A549 (cell line): ENCODE data around the gene CTNND2. TPM values are rescaled to one million over a fixed set of nuclear protein-coding genes. Genes with fewer than 3 reads are reported as not detected.

Experiments
- ATAC-seq, 2 experiments: fragments of 200-7000 bp in 1 of 2; fragments of >200 bp in 1 of 2; cut with Nextera tagmentation in 1 of 2; cut with Tn5 transposase in 1 of 2; 3 replicates each; pipeline versions ENCODE4 v1.8.0 to v1.9.1; 2018 to 2020; ENCODE audit warnings: mild to moderate bottlenecking in 1 of 2, moderate library complexity in 1 of 2
- CTCF ChIA-PET: fragments of 300-600 bp; sonication (Branson Sonifier 250); formaldehyde crosslinking; extraction: SDS; loops from one replicate; lab custom pipeline; 2021; ENCODE audit warnings: antibody characterized with exemption, inconsistent platforms; lab: Yijun Ruan, JAX
- POLR2A ChIA-PET: fragments of 350-600 bp; formaldehyde crosslinking; extraction: SDS; loops from one replicate; lab custom pipeline; 2021; ENCODE audit warnings: antibody characterized with exemption, inconsistent platforms; lab: Yijun Ruan, JAX
- DNase-seq, 2 experiments: peaks; one replicate each; pipeline versions ENCODE4 v3.0.0 to v3.0.0-alpha.2; 2011 to 2016; ENCODE audit warnings: low read depth in 1 of 2, low spot score in 1 of 2
- FAIRE-seq: peaks from 2 replicates; lab custom pipeline; 2011; peaks lifted over from hg19 to GRCh38; lab: Jason Lieb, UNC
- H3K27ac ChIP-seq, 2 experiments: fragments of >200 bp; sonication (Bioruptor Twin); formaldehyde crosslinking; 3 replicates each; pipeline ENCODE4 v1.5.1; 2016 to 2017
- H3K4me1 ChIP-seq: fragments of >200 bp; sonication (Bioruptor Twin); formaldehyde crosslinking; 3 replicates; pipeline ENCODE4 v1.6.1; 2016
- H3K4me2 ChIP-seq: fragments of >200 bp; sonication (Bioruptor Twin); formaldehyde crosslinking; 3 replicates; pipeline ENCODE4 v1.6.1; 2016
- H3K4me3 ChIP-seq: fragments of >200 bp; sonication (Bioruptor Twin); formaldehyde crosslinking; 3 replicates; pipeline ENCODE4 v1.5.1; 2016
- H3K9me3 ChIP-seq: fragments of >200 bp; sonication (Bioruptor Twin); formaldehyde crosslinking; 3 replicates; pipeline ENCODE4 v1.6.1; 2016
- CBX8 ChIP-seq: fragments of 200-600 bp; sonication (generic); IDR thresholded peaks from 2 replicates; pipeline ENCODE4 v1.6.1; 2016
- CHD4 ChIP-seq: fragments of 200-600 bp; sonication (generic); IDR thresholded peaks from 2 replicates; pipeline ENCODE4 v1.6.1; 2016; ENCODE audit warnings: antibody characterized with exemption, mild to moderate bottlenecking, borderline replicate concordance
- EHF ChIP-seq: fragments of 250-450 bp; sonication (Bioruptor Pico); IDR thresholded peaks from 2 replicates; pipeline ENCODE4 v1.5.0; 2020; ENCODE audit warnings: mild to moderate bottlenecking
- EHMT2 ChIP-seq: fragments of 200-600 bp; sonication (generic); IDR thresholded peaks from 2 replicates; pipeline ENCODE4 v1.6.1; 2016; ENCODE audit warnings: antibody characterized with exemption, low read depth, mild to moderate bottlenecking, moderate library complexity
- HDAC2 ChIP-seq: fragments of 200-600 bp; sonication (generic); IDR thresholded peaks from 2 replicates; pipeline ENCODE4 v1.6.1; 2016
- HEYL ChIP-seq: fragments of 250-450 bp; sonication (Bioruptor Pico); IDR thresholded peaks from 2 replicates; pipeline ENCODE4 v1.8.0; 2021; ENCODE audit warnings: mild to moderate bottlenecking, moderate library complexity
- HOXB13 ChIP-seq: fragments of 250-450 bp; sonication (Bioruptor Pico); IDR thresholded peaks from 2 replicates; pipeline ENCODE4 v1.5.0; 2020; ENCODE audit warnings: low read depth, mild to moderate bottlenecking, moderate library complexity
- HOXB5 ChIP-seq: fragments of 250-450 bp; sonication (Bioruptor Pico); IDR thresholded peaks from 2 replicates; pipeline ENCODE4 v1.5.0; 2020; ENCODE audit warnings: mild to moderate bottlenecking, moderate library complexity
- KDM1A ChIP-seq: fragments of 200-600 bp; sonication (generic); IDR thresholded peaks from 2 replicates; pipeline ENCODE4 v1.6.1; 2016; ENCODE audit warnings: low read depth, mild to moderate bottlenecking
- MAFK ChIP-seq: fragments of 450-650 bp; IDR thresholded peaks from 2 replicates; pipeline ENCODE4 v1.6.1; 2014; ENCODE audit not compliant: partially characterized antibody
- MAZ ChIP-seq: fragments of 150-350 bp; IDR thresholded peaks from 2 replicates; pipeline ENCODE4 v1.6.1; 2014; ENCODE audit warnings: antibody characterized with exemption, low read depth, low read length, borderline replicate concordance
- MYC ChIP-seq: IDR thresholded peaks from 2 replicates; pipeline ENCODE4 v1.6.1; 2012; ENCODE audit warnings: mild to moderate bottlenecking, inconsistent platforms, low read length, improper control_type of control experiment, borderline replicate concordance
- POLR2A ChIP-seq: IDR thresholded peaks from 2 replicates; pipeline ENCODE4 v1.6.1; 2012; ENCODE audit warnings: mild to moderate bottlenecking, low read length
- RAD21 ChIP-seq, 2 experiments: fragments of >200 bp in 1 of 2; sonication (Bioruptor Twin) in 1 of 2; formaldehyde crosslinking in 1 of 2; IDR thresholded peaks in 1 of 2; conservative IDR thresholded peaks in 1 of 2; 2 replicates in 1 of 2; 3 replicates in 1 of 2; pipeline ENCODE4 v1.6.1; 2012 to 2018; ENCODE audit warnings: inconsistent platforms in 1 of 2
- RCOR1 ChIP-seq: fragments of 150-350 bp; IDR thresholded peaks from 2 replicates; pipeline ENCODE4 v1.6.1; 2014; ENCODE audit warnings: antibody characterized with exemption, low read length, low read depth
- RFX5 ChIP-seq: fragments of 450-650 bp; IDR thresholded peaks from 2 replicates; pipeline ENCODE4 v1.7.1; 2014; ENCODE audit warnings: antibody characterized with exemption, mild to moderate bottlenecking, moderate library complexity
- RNF2 ChIP-seq: fragments of 200-600 bp; sonication (generic); IDR thresholded peaks from 2 replicates; pipeline ENCODE4 v1.6.1; 2016; ENCODE audit warnings: low read depth, mild to moderate bottlenecking, antibody characterized with exemption, moderate library complexity, borderline replicate concordance
- SMC3 ChIP-seq: fragments of >200 bp; sonication (Bioruptor Twin); formaldehyde crosslinking; IDR thresholded peaks from 3 replicates; pipeline ENCODE4 v1.6.1; 2018; ENCODE audit warnings: inconsistent platforms
- ZFP36 ChIP-seq: fragments of 450-650 bp; IDR thresholded peaks from 2 replicates; pipeline ENCODE4 v1.6.1; 2014; ENCODE audit warnings: borderline replicate concordance; ENCODE audit not compliant: partially characterized antibody
- WGBS: methylation state at CpG from one replicate; pipeline ENCODE4 v1.1.6; 2017; ENCODE audit errors: missing lambda C conversion rate; 5-methylcytosine and 5-hydroxymethylcytosine counted together
- polyA plus RNA-seq, 4 experiments: library from polyadenylated mRNA; depleted of rRNA in 3 of 4; stranded (reverse); fragments of >200 nt; fragmentation: RNase III in 1 of 4; extraction: RNeasy Plus Mini Kit Qiagen cat#74134 plus additional on column Dnase treatment in 1 of 4; gene quantifications; 2 replicates in 3 of 4; 3 replicates in 1 of 4; pipeline ENCODE4 v1.2.3, GENCODE V29; 2011 to 2017
- TF ChIP-seq, protein P1 (sequence below): fragments of >200 bp; sonication (Bioruptor Twin); formaldehyde crosslinking; IDR thresholded peaks from 2 replicates; pipeline ENCODE4 v1.6.1; 2016
- TF ChIP-seq, protein P2 (sequence below): fragments of >200 bp; sonication (Bioruptor Twin); formaldehyde crosslinking; IDR thresholded peaks from 3 replicates; pipeline ENCODE4 v1.6.1; 2016
- TF ChIP-seq, protein P3 (sequence below): fragments of 250-450 bp; sonication (Bioruptor Pico); IDR thresholded peaks from 2 replicates; pipeline ENCODE4 v1.5.0; 2020; ENCODE audit warnings: low read depth, mild to moderate bottlenecking, moderate library complexity
- TF ChIP-seq, protein P4 (sequence below): fragments of 200-600 bp; sonication (generic); IDR thresholded peaks from 2 replicates; pipeline ENCODE4 v1.6.1; 2016; ENCODE audit warnings: antibody characterized with exemption, mild to moderate bottlenecking, moderate library complexity

Gene CTNND2
- polyA plus RNA-seq, 2 of the 4 experiments (the other 2 are of a cell fraction): not detected

DNA sequence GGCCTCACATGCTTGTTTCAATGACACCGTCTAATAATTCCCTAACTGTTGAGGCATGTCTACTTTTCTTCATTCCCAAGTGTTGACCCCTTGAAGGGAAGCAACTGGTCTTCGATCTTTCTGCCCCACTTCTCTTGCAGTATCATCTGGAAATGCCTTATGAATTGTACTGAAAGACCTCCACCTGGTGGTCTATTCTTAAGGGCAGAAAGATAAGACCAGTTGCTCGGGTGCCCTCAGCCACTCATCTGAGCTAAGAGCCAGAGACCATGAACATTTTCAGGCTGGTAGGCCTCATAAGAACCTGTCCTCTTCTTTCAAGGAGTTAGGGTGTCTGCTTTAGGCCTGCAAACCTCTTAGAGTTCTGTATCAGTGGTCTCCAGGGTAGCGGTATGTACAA lies 542.5 kb downstream of the CTNND2 start:
- ATAC-seq (no peak), DNase-seq (no peak), FAIRE-seq (no peak)
- H3K27ac ChIP-seq: no peak overlapping the region
- H3K4me1 ChIP-seq: no peaks in the 10 kb centered on the region
- 31% methylated on average over 4 of the region's 4 CpGs for WGBS
- POLR2A ChIA-PET: no interaction called here
- CTCF ChIA-PET: no interaction called here
- no peak overlapping the region for H3K4me3 ChIP-seq
- H3K4me2 ChIP-seq: no peak overlapping the region
- H3K9me3 ChIP-seq: no peaks in the 10 kb centered on the region
- TF ChIP-seq MYC (no peak), RNF2 (no peak), RAD21 (conservative IDR thresholded peaks at IDR 0.05 in 1 of 2, IDR thresholded peaks at IDR 0.05 in 1 of 2) (no peak), HOXB13 (CRISPR knock-in tag) (no peak), HDAC2 (no peak), HEYL (CRISPR knock-in tag) (no peak), SMC3 (no peak), CHD4 (no peak), EHF (no peak), HOXB5 (CRISPR knock-in tag) (no peak)

DNA sequence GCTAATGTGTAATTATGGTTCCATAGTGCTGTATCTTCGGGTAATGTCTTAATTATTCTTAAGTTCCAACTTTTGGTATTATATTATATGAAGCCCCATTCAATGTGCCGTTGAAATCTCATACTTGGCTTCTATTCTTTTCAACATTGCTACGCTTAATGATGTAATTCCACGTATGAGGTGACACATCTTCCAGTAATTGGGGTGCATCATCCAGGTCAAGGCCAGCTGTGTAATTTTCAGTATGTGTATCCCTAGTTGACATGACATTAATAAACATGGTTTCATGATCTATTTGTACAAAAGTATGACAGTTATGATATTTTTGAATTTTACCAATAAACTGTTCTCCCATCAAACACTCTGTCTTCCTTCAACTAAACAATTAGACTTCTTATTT lies 546.3 kb downstream of the CTNND2 start:
- FAIRE-seq (no peak), DNase-seq (no peak), ATAC-seq (no peak)
- TF ChIP-seq ZFP36 (no peak), RCOR1 (no peak), KDM1A (no peak), CHD4 (no peak), POLR2A (no peak), SMC3 (no peak), EHMT2 (no peak), RFX5 (no peak)
- TF ChIP-seq, protein P1, sequence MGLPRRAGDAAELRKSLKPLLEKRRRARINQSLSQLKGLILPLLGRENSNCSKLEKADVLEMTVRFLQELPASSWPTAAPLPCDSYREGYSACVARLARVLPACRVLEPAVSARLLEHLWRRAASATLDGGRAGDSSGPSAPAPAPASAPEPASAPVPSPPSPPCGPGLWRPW: no peak
- no peak overlapping the region for H3K27ac ChIP-seq
- H3K4me2 ChIP-seq: no peak overlapping the region
- 2% methylated on average over 4 of the region's 4 CpGs for WGBS
- no peaks in the 10 kb centered on the region for H3K9me3 ChIP-seq
- ChIA-PET CTCF (no interaction called here), POLR2A (no interaction called here)
- H3K4me1 ChIP-seq: no peaks in the 10 kb centered on the region
- H3K4me3 ChIP-seq: no peak overlapping the region

DNA sequence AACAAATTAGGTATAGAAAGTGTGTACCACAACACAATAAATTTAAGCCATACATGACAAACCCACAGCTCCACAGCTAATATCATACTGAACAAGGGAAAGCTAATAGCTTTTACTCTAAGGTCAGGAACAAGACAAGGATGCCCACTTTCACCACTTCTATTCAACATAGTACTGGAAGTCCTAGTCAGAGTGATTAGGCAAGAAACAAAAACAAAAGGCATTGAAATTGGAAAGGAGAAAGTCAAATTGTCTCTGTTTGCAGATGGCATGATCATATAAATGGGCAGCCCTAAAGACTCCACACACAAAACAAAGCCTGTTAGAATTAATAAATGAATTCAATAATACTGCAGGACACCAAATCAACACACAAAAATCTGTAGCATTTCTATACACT lies 548.8 kb downstream of the CTNND2 start:
- ChIA-PET POLR2A (no interaction called here), CTCF (no interaction called here)
- TF ChIP-seq, protein P2, sequence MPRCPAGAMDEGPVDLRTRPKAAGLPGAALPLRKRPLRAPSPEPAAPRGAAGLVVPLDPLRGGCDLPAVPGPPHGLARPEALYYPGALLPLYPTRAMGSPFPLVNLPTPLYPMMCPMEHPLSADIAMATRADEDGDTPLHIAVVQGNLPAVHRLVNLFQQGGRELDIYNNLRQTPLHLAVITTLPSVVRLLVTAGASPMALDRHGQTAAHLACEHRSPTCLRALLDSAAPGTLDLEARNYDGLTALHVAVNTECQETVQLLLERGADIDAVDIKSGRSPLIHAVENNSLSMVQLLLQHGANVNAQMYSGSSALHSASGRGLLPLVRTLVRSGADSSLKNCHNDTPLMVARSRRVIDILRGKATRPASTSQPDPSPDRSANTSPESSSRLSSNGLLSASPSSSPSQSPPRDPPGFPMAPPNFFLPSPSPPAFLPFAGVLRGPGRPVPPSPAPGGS: no peak
- TF ChIP-seq, protein P3, sequence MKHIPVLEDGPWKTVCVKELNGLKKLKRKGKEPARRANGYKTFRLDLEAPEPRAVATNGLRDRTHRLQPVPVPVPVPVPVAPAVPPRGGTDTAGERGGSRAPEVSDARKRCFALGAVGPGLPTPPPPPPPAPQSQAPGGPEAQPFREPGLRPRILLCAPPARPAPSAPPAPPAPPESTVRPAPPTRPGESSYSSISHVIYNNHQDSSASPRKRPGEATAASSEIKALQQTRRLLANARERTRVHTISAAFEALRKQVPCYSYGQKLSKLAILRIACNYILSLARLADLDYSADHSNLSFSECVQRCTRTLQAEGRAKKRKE (CRISPR knock-in tag): no peak
- TF ChIP-seq POLR2A (no peak), RAD21 (conservative IDR thresholded peaks at IDR 0.05 in 1 of 2, IDR thresholded peaks at IDR 0.05 in 1 of 2) (no peak), EHF (no peak), SMC3 (no peak), HOXB13 (CRISPR knock-in tag) (no peak), HEYL (CRISPR knock-in tag) (no peak), KDM1A (no peak), MAZ (no peak), ZFP36 (no peak), EHMT2 (no peak), CBX8 (no peak), MAFK (no peak)
- TF ChIP-seq, protein P4, sequence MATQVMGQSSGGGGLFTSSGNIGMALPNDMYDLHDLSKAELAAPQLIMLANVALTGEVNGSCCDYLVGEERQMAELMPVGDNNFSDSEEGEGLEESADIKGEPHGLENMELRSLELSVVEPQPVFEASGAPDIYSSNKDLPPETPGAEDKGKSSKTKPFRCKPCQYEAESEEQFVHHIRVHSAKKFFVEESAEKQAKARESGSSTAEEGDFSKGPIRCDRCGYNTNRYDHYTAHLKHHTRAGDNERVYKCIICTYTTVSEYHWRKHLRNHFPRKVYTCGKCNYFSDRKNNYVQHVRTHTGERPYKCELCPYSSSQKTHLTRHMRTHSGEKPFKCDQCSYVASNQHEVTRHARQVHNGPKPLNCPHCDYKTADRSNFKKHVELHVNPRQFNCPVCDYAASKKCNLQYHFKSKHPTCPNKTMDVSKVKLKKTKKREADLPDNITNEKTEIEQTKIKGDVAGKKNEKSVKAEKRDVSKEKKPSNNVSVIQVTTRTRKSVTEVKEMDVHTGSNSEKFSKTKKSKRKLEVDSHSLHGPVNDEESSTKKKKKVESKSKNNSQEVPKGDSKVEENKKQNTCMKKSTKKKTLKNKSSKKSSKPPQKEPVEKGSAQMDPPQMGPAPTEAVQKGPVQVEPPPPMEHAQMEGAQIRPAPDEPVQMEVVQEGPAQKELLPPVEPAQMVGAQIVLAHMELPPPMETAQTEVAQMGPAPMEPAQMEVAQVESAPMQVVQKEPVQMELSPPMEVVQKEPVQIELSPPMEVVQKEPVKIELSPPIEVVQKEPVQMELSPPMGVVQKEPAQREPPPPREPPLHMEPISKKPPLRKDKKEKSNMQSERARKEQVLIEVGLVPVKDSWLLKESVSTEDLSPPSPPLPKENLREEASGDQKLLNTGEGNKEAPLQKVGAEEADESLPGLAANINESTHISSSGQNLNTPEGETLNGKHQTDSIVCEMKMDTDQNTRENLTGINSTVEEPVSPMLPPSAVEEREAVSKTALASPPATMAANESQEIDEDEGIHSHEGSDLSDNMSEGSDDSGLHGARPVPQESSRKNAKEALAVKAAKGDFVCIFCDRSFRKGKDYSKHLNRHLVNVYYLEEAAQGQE: no peak
- H3K4me1 ChIP-seq: no peaks in the 10 kb centered on the region
- H3K4me2 ChIP-seq: no peak overlapping the region
- ATAC-seq: no peak
- H3K9me3 ChIP-seq: no peaks in the 10 kb centered on the region
- FAIRE-seq: no peak
- DNase-seq: no peak
- H3K27ac ChIP-seq: no peak overlapping the region
- H3K4me3 ChIP-seq: no peak overlapping the region
